GM19468 (cell line): ENCODE measurements around the gene RPL26.
"Not testable (repeated sequence)": the region's sequence is repeated elsewhere in the genome, so short reads cannot be mapped to it uniquely, and the experiment has no call there.

Source experiments
- ATAC-seq: cut with Tn5 transposase; IDR thresholded peaks from one replicate; pipeline ENCODE4 v1.9.1; 2021; ENCODE audit warnings: mild to moderate bottlenecking, moderate library complexity, moderate number of reproducible peaks; ENCODE audit not compliant: unreplicated experiment; ENCODE audit errors: extremely low read depth

RPL26 gene

GRCh38 chr17:8371786-8372185 is 11.2 kb downstream of the RPL26 start:
- ATAC-seq: no peak

- no peak for ATAC-seq
Measured at GRCh38 chr17:8369944-8370343, 13.0 kb downstream of the RPL26 start.

DNA sequence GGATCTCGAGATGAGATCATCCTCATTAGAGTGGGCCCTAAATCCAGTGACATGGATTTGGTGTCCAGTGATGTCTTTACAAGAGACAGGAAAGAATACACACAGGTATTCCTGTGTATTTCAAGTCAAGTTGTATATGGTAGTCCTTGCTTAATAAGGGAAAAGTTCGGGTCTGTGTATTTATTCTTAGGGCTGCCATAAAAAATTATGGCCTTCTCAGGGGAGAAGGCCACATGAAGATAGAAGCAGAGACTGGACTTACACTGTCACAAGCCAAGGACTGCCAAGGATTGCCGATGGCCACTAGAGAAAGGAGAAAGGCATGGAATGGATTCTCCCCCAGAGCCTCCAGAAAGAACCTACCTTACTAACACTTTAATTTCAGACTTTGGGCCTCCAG is 14.8 kb downstream of the RPL26 start:
- ATAC-seq: no peak

- no peak for ATAC-seq
Measured at GRCh38 chr17:8366231-8366630, 16.8 kb downstream of the RPL26 start.

- ATAC-seq: no peak
Measured at GRCh38 chr17:8365143-8365542, 17.9 kb downstream of the RPL26 start.

DNA sequence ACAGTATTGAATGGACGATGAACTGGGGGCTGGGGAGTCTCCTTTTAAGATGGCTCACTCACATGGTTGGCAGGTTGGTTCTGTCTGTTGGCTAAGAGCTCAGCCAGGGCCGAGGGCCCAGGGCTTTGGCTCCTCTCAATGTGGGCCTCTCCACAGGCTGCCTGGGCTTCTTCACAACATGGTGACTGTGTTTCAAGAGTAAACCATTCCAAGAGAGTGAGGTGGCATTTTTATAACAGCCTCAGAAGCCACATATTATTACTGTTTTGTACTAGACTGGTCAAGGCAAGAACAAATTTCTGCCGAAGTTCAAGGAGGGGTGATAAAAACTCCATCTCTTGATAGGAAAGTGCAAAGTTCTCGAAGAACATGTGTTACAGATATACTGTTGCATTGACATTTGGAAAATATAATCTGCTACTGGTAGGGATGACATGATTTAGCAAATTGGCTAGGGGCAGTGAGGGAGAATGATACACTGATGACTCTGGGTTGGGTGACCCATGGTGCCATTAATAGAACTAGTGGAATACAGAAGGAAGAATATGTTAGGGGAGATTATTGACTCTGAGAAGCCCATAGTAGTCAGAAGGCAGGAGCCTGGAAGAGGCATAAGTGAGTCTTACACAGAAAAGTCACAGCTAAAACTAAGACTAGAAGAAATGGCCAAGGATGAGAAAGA is 20.2 kb downstream of the RPL26 start:
- ATAC-seq: no peak

DNA sequence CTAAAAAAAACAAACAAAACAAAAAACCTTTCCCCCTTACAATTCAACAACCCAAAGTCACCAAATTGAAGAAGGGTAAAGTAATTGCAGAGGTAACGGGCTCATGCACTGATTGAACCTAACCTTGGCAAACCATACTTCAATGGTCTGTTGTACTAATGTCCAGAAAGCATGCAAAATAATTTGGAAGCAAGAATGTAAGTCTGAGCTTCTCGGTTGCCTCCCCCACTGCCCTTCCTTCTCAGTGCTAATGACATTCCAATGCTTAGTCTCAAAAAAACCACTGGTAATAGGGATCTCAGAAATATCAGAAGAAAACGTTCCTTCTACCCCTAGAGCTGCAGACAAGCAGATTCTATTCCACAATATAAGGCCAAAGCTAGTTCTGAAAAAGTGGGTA is 22.2 kb downstream of the RPL26 start:
- no peak for ATAC-seq

DNA sequence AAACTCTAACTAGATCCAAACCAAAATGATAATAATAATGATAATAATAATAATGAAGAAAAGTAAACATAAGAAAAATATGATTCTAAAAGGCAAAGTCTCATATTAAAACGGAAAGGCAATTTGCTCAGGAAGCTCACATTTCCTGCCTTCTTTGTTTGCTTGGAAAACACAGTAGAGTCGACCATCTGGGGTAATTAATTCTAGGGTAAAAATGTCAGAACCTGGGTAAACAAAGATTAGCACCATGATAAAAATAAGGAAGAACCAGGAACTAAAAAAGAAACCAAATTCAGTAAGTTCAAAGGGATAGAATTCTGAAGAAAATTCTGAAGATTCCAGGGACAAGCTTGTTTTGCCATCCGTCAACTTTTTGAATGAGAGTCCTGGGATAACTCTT is 22.7 kb downstream of the RPL26 start:
- no peak for ATAC-seq

- ATAC-seq: no peak
Measured at GRCh38 chr17:8359769-8360168, 23.2 kb downstream of the RPL26 start.

DNA sequence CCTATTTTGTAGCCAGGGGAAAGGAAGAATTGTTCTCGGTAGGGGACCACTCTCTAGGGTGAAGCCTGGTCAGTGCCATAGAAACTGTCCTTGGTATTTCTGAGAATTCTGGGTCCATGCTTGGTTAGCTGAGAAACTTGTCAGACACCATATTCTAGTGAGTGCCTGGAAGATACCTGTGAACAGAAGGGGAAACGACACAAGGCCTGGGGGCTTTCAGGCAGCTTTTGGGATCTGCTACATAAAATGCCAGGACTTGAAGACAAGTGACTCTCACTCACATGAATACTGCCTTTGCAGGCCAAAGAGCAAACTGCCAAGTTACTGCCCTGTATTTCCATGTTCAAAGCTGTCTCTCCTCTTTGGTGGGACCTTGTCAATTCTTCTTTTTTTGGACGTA is 25.1 kb downstream of the RPL26 start:
- no peak for ATAC-seq

GRCh38 chr17:8354236-8354635 is 28.8 kb downstream of the RPL26 start:
- ATAC-seq: no peak

- no peak for ATAC-seq
Measured at GRCh38 chr17:8353736-8354135, 29.3 kb downstream of the RPL26 start.

GRCh38 chr17:8350339-8350738 is 32.7 kb downstream of the RPL26 start:
- no peak for ATAC-seq

DNA sequence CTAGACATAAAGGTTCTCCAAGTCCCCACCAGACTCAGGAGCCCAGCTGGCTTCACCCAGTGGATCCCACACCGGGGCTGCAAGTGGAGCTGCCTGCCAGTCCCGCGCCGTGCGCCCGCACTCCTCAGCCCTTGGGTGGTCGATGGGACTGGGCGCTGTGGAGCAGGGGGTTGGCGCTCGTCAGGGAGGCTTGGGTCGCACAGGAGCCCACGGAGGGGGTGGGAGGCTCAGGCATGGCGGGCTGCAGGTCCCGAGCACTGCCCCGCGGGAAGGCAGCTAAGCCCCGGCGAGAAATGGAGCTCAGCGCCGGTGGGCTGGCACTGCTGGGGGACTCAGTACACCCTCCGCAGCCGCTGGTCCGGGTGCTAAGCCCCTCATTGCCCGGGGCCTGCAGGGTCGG is 36.0 kb downstream of the RPL26 start:
- ATAC-seq: not testable (repeated sequence)

DNA sequence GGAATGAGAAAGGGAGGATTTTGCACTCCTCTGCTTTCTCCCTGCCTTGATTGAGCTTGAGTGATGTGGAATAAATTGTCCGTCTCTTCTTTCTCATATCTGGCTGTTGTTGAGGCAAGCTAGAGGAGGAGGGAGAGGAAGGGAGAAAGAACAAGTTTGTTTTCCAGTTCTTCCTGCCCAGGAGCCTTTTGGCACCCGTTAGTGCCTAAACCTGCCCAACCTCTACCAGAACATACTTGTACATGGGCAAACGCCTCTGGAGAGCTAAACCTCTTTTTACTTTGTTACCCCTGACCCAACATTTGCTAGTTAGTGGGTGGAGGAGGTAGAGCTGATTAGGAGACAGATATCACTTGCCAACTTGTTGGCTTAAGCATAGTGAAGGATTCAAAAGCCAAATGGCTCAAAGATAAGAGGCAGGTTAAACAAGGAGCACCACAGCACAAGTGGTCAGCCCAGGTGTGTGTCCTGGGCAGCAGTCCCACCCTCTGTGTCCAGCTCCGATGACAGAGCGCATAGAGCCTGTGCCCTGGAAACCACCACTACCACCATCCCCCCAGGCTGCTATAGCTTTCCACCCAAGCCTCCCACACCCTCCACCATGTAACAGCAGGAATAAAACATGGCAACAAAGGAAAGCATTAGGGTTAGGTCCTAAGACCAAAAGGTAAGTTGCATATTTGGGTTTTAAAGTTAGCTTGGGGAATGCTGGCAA is 36.9 kb downstream of the RPL26 start:
- ATAC-seq: no peak

- no peak for ATAC-seq
Measured at GRCh38 chr17:8345052-8345690, 37.8 kb downstream of the RPL26 start.

DNA sequence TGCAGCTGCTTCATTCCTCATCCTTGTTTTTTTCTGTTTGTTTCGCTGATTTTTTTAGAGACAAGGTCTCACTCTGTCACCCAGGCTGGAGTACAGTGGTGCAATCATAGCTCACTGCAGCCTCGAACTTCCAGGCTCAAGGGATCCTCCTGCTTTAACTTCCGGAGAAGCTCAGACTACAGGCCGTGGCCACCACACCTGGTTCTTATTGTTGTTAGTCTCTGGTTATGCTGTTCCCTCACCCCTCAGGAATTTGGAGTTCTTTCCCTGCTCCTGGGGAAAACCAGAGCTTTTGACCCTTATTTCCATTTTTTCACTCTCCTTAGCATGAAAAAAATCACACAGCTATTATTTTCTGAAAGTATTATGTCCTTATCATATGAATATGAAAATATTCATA is 41.5 kb downstream of the RPL26 start:
- no peak for ATAC-seq

- no peak for ATAC-seq
Measured at GRCh38 chr17:8339540-8339939, 43.5 kb downstream of the RPL26 start, which contains the start of gene ODF4. TSS of gene ODF4 (plus strand) at chr17:8339840. CDS start at chr17:8340052, 212 bp downstream.

GRCh38 chr17:8338753-8339140 is 44.2 kb downstream of the RPL26 start:
- ATAC-seq: no peak

DNA sequence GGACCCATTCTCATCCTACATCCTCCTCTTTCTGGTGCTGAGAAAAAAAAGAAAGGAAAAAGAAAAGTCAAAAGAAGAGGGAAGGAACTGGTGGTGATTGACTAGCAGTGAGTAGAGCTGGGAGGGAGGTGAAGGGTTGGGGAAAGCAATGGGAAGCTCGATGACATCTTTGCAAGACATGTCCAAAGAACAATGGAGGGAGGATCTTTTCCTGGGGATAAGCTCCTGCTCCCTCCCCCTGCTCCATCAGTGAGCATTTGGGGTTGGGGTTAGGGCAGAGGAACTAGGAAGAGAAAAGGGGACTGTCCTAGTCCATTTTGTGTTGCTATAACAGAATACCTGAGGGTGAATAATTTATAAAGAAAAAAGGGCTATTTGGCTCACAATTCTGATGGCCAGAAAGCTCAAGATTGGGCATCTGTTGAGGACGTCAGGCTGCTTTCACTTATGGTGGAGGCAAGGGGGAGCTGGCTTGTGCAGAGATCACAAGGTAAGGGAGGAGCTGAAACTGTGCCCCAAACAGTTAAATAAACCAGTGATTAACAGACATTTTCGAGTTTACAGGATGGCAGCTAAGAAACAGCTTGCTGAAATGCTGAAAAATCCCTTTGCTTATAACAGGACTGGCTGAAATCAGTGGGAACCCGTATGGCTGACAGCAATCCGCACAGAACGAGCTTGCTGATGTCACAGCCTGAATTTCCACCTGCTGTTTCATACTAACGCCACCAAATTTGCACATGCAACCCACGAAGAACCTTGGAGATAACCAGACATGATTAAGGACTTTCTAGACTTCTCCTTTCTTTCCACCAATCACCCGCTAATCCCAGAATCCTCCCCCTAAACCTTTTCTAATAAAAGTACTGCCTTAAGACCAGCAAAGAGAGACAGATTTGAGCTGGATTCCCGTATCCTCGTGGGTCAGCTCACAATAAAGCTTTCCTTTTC is 44.9 kb downstream of the RPL26 start:
- ATAC-seq: no peak
